ENCODE data around the gene SH2D3A. TPM values are rescaled to one million over a fixed set of nuclear protein-coding genes. Genes with fewer than 3 reads are reported as not detected.

SH2D3A gene
- total RNA-seq, 1 experiment from 2014 or later, result 2.2 TPM

DNA sequence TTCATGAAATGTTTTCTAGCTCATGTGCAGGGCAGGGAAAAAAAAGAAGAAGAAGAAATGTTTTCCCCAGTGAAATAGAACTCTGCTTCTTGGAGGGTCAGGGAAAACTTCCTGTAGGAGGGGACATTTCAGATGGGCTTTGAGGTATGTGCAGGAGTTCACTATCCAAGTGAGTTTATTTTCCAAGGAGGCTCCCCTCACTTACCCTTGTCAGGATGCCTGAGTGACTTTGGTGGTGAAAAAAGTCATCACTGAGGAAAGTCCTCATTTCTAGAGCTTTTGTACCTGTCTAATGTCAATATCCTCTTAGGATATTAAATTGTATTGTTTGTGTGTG, 46.1 kb downstream of the SH2D3A start:
- Histone ChIP-seq H3K27me3 (ENCODE audit: control insufficient read depth, insufficient read depth, low read length) (no peaks in the 10 kb centered on the region), H3K36me3 (ENCODE audit: control insufficient read depth, insufficient read depth, low read length) (no peaks in the 10 kb centered on the region), H3K4me3 (ENCODE audit: low read depth in 2 of 2, low read length in 2 of 2) (no peak overlapping the region), H3K27ac (ENCODE audit: low read length) (no peak overlapping the region), H3K4me1 (ENCODE audit: control insufficient read depth, insufficient read depth, low read length) (no peaks in the 10 kb centered on the region), H3K9me3 (ENCODE audit: control insufficient read depth, insufficient read depth, low read depth, low read length) (no peaks in the 10 kb centered on the region)
- in situ Hi-C loops (cut with HindIII; ENCODE audit: low pct_unique_long_range_greater_than_20kb, low sequenced_read_pairs), result no loop called here
- DNase-seq (ENCODE audit: low read depth, low spot score) (no peak), ATAC-seq (no peak)
- no TSS peak for BruUV-seq (replicated peaks)
- TF ChIP-seq, protein P1, sequence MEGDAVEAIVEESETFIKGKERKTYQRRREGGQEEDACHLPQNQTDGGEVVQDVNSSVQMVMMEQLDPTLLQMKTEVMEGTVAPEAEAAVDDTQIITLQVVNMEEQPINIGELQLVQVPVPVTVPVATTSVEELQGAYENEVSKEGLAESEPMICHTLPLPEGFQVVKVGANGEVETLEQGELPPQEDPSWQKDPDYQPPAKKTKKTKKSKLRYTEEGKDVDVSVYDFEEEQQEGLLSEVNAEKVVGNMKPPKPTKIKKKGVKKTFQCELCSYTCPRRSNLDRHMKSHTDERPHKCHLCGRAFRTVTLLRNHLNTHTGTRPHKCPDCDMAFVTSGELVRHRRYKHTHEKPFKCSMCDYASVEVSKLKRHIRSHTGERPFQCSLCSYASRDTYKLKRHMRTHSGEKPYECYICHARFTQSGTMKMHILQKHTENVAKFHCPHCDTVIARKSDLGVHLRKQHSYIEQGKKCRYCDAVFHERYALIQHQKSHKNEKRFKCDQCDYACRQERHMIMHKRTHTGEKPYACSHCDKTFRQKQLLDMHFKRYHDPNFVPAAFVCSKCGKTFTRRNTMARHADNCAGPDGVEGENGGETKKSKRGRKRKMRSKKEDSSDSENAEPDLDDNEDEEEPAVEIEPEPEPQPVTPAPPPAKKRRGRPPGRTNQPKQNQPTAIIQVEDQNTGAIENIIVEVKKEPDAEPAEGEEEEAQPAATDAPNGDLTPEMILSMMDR (IDR thresholded peaks at IDR 0.05), result no peak
- no peak for TF ChIP-seq TCF7L2 (IDR thresholded peaks at IDR 0.05; ENCODE audit: low read depth, low read length)
- TF ChIP-seq, protein P2, sequence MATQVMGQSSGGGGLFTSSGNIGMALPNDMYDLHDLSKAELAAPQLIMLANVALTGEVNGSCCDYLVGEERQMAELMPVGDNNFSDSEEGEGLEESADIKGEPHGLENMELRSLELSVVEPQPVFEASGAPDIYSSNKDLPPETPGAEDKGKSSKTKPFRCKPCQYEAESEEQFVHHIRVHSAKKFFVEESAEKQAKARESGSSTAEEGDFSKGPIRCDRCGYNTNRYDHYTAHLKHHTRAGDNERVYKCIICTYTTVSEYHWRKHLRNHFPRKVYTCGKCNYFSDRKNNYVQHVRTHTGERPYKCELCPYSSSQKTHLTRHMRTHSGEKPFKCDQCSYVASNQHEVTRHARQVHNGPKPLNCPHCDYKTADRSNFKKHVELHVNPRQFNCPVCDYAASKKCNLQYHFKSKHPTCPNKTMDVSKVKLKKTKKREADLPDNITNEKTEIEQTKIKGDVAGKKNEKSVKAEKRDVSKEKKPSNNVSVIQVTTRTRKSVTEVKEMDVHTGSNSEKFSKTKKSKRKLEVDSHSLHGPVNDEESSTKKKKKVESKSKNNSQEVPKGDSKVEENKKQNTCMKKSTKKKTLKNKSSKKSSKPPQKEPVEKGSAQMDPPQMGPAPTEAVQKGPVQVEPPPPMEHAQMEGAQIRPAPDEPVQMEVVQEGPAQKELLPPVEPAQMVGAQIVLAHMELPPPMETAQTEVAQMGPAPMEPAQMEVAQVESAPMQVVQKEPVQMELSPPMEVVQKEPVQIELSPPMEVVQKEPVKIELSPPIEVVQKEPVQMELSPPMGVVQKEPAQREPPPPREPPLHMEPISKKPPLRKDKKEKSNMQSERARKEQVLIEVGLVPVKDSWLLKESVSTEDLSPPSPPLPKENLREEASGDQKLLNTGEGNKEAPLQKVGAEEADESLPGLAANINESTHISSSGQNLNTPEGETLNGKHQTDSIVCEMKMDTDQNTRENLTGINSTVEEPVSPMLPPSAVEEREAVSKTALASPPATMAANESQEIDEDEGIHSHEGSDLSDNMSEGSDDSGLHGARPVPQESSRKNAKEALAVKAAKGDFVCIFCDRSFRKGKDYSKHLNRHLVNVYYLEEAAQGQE (IDR thresholded peaks at IDR 0.05; ENCODE audit: insufficient read depth in 1 of 2, low read depth in 2 of 2, low read length in 1 of 2), result no peak
- TF ChIP-seq POLR2AphosphoS5 (IDR thresholded peaks at IDR 0.05; ENCODE audit: low read depth, low read length), result no peak
- no peak for TF ChIP-seq SIN3A (IDR thresholded peaks at IDR 0.05; ENCODE audit: borderline replicate concordance, insufficient read depth, low read depth, low read length)
- intact Hi-C loops (cut with micrococcal nuclease; ENCODE audit: unreplicated experiment), result no loop called here
- CTCF ChIA-PET, result no interaction called here
- POLR2A ChIA-PET, result interaction anchor here (0.6 kb wide), 1 partner anchor 102 kb away, joined by 3 read pairs; no protein-coding TSS in a partner anchor

DNA sequence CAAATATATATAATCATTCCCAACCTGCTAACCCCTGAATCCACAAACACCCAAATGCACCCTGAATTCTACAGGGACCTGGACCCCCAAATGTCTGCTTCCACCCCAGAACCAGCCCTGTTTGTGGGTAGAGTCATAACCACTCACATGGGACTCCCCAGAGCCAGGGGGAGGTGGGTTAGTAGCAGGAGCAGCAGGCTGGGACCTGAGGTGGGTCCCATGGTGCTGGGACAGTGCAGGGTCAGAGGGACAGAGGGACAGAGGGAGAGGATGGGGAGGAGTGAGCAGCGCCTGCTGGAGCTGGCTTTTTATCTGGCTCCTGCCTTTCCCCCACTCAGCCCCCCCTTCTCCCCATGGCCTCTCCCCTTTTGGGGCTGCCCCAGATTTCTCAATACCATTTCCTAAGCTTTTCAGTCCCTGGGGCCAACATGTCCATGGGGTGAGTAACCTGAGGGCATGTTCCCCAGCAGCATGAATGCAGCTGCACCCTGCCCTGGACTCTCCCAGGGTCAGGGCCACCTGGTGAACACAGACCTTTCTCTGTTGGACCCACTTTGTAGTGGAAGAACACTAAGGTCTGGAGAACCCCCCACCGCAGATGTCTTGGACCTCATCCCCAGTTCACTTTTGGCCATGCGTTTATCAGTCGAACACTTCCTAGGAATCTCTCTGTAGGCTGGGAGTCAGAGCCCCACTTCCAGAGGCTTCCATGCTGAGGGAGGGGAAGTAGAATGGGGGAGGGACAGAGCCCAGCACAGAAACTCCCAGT, 46.7 kb downstream of the SH2D3A start, which contains the start of gene C3:
C3 (minus strand) TSS at position 282 of the 769 bp plus-strand sequence; CDS start at position 221, 61 bp downstream.
- BruUV-seq (replicated peaks), result no TSS peak
- DNase-seq (ENCODE audit: low read depth, low spot score) (no peak), ATAC-seq (no peak)
- H3K9me3 ChIP-seq (ENCODE audit: control insufficient read depth, insufficient read depth, low read depth, low read length), result no peaks in the 10 kb centered on the region
- in situ Hi-C loops (cut with HindIII; ENCODE audit: low pct_unique_long_range_greater_than_20kb, low sequenced_read_pairs), result no loop called here
- no peaks in the 10 kb centered on the region for H3K4me1 ChIP-seq (ENCODE audit: control insufficient read depth, insufficient read depth, low read length)
- no peaks in the 10 kb centered on the region for H3K27me3 ChIP-seq (ENCODE audit: control insufficient read depth, insufficient read depth, low read length)
- H3K36me3 ChIP-seq (ENCODE audit: control insufficient read depth, insufficient read depth, low read length), result no peaks in the 10 kb centered on the region
- no peak within 1 kb of the TSS for H3K4me3 ChIP-seq (ENCODE audit: low read depth in 2 of 2, low read length in 2 of 2)
- TF ChIP-seq TCF7L2 (IDR thresholded peaks at IDR 0.05; ENCODE audit: low read depth, low read length) (no peak), SIN3A (IDR thresholded peaks at IDR 0.05; ENCODE audit: borderline replicate concordance, insufficient read depth, low read depth, low read length) (no peak), POLR2AphosphoS5 (IDR thresholded peaks at IDR 0.05; ENCODE audit: low read depth, low read length) (no peak)
- TF ChIP-seq, protein P1 (IDR thresholded peaks at IDR 0.05), result no peak
- TF ChIP-seq, protein P2 (IDR thresholded peaks at IDR 0.05; ENCODE audit: insufficient read depth in 1 of 2, low read depth in 2 of 2, low read length in 1 of 2), result no peak
- ChIA-PET POLR2A (interaction anchor here (0.6 kb wide), 1 partner anchor 102 kb away, joined by 3 read pairs; no protein-coding TSS in a partner anchor), CTCF (no interaction called here)
- intact Hi-C loops (cut with micrococcal nuclease; ENCODE audit: unreplicated experiment), result no loop called here
- H3K27ac ChIP-seq (ENCODE audit: low read length), result no peak within 1 kb of the TSS
